ENCODE measurements around the gene CDC42BPA. TPM values are rescaled to one million over a fixed set of nuclear protein-coding genes. Genes with fewer than 3 reads are reported as not detected.
A peak's percentile ranks its signal among the peaks of the same experiment; 100 is the strongest.
"Not testable (repeated sequence)": the region's sequence is repeated elsewhere in the genome, so short reads cannot be mapped to it uniquely, and the experiment has no call there.

Gene CDC42BPA
- total RNA-seq, 1 donor from 2014 or later = 75.0 TPM

DNA sequence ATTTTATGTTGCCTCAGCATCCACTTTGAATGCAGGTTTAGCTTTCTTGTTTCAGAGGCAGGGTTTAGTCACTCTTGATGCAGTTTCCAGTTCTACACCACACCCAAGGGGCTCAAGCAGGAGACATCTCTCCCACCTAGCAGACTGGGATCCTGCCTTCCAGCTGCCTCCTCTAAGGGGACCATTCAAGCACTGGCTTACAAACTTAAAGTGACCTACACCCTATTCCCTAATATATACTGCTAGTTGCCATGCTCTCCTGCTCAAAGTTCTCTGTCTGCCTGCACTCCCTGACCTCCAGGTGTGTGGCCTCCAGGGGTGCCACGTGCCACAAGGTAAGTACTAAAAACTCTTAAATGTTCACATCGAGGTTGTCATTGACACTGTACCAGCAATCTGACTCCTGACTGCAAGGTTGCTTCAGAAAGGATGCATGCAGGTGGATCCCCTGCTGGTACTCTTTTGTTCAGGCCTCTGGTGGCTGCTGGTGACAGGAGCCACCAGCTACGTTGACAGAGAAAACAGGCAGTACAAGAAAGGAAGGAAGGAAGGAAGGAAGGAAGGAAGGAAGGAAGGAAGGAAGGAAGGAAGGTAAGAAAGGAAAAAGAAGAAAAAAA, 192.3 kb downstream of the CDC42BPA start:
- no peak for DNase-seq

DNA sequence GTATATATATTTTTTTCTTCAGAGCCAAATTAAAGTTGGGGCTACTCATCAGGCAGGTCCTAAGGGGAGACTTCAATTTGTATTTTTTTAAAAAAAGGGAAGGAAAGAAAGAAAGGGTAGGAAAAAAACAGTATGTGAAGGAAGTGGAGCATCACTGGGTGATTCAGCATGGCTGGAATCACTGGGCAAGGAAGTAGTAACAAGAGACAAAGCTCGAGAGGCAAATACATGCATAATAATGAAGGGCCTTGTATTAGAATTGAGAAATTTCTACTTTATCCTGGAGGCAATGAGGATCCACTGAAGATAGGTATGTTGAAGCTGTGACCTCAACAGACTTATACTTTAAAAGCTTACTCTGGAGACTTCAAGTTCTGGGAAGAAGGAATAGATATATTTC, 193.8 kb downstream of the CDC42BPA start:
- DNase-seq = no peak

DNA sequence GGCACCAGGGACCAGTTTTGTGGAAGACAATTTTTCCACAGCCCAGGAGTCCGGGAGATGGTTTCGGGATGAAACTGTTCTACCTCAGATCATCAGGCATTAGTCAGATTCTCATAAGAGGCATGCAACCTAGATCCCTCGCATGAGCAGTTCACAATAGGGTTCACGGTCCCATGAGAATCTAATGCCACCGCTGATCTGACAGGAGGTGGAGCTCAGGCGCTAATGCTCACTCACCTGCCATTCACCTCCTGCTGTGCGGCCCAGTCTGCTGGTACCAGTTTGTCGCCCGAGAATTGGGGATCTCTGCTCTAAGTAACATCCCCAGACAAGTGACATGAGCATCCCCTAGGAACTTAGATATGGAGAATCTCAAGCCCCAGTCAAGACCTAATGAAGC, 197.5 kb downstream of the CDC42BPA start:
- no peak for DNase-seq

GRCh38 chr1:227112538-227112937, 205.8 kb downstream of the CDC42BPA start:
- DNase-seq = no peak

DNA sequence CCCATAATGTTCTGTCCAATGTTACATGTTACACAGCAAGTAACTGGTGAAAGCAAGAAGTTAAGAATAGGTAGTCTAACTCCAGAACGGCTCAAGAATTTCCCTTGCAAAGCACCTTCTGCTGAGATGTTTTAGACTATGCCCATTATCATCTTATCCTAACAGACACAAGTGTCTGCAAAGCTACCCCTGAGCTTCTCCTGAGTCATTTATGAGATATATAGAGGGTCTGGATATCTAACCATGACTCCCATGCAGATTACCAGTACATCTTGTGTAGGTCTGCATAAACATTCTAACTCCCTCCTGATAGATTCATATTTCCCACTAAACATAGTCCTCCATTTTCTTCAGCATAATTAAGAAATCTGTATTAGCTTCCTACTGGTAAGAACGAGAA, 206.5 kb downstream of the CDC42BPA start:
- DNase-seq = no peak

GRCh38 chr1:227105291-227105690, 213.0 kb downstream of the CDC42BPA start:
- DNase-seq = not testable (repeated sequence)

GRCh38 chr1:227102056-227102455, 216.2 kb downstream of the CDC42BPA start:
- no peak for DNase-seq

DNA sequence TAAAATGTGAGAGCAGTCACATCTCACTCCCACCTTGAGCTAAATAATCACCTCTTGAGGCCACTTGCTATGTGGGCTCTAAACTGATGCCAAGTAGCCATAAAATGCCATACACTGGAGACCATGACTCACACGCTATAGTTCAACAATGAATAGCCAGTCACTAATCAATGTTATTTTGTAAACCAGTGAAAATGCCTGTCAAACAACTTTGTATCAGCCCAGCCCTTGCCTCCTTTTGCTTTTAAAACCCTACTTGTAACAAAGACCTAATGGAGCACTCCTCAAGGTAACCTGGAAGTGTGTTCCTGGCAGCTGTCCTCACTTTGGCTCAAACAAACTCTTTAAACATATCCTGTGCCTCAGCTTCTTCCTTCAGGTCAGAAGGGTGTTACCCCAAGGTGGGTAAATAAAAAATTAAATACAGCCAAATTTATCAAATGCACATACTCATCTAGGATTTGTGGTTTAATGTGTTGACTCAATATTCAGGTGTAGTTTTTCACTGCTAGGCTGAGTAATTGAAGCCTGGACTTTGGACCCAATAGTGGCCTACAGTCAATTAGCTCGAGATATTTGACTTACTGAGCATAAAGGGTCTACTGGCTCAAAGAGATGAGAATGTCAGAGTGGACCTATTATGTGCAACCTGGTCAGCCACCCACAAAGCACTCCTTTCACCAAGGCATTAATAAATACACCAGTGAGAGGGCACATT, 223.9 kb downstream of the CDC42BPA start:
- DNase-seq = no peak

- no peak for DNase-seq
These were observed 225.0 kb downstream of the CDC42BPA start for GRCh38 chr1:227093309-227093708.

DNA sequence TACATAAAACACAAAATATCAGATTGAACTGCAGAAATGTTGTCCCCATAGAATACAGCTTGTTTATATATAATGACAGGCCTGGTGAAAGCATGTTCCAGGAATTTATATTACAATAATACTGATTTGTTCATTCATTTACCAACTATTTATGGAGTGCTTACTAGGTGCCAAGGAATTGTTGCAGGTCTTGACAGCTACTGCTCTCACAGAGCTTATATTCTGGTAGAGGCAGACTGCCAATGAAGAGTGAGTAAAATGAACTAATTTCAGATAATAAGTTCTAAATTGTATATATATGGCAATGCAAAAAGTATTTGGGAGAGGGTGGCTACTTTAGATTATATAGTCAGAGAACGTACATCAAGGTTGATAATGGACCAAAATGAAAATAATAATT, 226.2 kb downstream of the CDC42BPA start:
- DNase-seq = no peak

DNA sequence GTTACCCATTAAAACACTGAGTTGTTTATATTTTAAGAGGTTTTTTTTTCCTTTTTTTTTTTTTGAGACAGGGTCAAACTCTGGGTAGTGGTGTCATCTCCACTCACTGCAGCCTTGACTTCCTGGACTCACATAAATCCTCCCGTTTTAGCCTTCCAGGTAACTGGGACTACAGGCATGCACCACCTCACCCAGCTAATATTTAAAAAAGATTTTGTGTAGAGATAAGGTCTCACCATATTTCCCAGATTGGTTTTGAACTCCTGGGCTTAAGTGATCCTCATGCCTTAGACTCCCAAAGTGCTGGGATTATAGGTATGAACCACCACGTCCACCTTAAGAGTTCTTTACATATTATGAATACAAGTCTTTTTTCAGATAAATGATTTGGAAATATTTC, 231.7 kb downstream of the CDC42BPA start:
- no peak for DNase-seq

- no peak for DNase-seq
These were observed 235.1 kb downstream of the CDC42BPA start for GRCh38 chr1:227082999-227083746.

DNA sequence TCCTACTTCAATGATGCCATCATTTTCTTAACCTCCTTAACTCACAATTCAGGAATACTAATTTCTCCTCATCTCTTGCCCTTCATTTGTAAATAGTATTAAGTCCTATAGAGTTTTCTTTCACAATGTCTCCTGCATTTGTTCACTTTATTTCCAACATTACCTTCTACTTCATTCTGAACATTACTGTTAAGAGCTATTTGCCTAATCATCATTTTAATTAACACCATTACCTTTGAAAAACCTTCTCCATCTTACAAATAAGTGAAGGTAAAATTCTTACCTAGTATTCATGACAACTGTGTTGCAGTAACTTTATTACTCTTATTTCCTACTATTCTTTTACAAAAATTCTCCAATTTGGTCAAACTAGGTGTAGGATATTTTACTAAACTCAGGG, 240.5 kb downstream of the CDC42BPA start:
- no peak for DNase-seq

DNA sequence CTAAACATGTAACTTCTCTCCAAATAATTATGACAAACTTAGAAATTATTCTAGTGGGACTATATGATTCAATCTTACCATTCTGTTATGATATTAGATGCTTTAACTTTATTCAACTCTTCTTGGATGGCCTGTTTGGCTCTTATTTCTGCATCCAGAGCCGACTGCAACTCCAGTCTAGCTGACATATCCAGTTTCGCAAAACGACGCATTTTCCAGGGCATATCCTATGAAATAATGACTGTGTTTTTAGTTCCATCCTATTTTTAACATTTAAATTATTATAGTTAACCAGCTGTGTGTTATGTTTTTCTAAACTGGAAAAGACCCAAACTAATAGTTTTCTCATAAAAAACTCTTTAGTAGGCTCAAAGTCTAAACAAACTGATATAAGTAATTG, 244.5 kb downstream of the CDC42BPA start:
- peak; percentile 3 for DNase-seq

DNA sequence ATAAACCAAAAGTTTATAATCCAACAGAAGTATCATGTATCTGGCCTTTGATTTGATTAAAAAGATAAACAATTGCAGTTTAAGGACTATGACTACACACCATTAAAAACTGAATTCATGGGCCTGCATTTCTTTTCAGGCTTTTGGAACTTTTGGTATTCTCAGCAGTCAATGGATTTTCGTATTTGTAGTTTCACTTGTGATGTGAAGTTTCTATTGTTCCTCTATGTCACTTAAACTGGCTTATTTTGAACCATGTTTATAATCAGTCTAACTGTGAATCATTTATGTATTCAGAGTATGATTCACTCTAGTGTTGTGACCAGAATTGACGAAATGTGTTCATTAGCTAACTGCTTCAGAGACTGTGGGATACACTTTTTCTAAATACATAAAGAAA, 245.3 kb downstream of the CDC42BPA start:
- no peak for DNase-seq

DNA sequence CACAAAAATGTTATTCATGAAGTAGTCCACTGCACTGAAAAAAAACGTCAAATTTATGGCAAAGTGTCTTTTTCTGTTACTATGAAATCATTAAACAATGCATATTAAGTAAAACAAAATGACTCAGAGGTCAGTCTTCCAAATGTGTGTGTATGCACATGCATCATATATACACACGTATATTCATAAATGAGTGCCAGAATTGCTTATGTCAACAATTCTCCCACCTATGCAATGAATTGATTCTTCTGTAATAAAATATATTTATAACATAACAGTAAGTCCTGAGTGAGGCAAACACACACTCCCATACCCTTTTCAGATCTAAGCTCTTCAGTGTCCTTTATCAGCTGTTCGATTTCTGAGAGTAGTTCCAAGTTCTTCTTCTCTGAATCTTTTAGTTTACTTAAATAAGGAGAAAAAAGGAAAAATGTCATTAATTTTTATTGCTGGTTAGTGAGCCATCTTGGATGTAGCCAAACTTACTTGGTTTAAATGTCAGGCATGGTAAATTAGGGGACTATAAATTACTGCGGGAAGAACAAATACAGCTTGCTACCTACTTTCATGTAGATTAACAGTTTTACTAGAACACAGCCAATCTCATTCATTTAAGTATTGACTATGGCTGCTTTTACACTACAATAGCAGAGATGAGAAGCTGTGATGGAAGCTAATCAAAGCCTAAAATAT, 246.3 kb downstream of the CDC42BPA start:
- DNase-seq = no peak

DNA sequence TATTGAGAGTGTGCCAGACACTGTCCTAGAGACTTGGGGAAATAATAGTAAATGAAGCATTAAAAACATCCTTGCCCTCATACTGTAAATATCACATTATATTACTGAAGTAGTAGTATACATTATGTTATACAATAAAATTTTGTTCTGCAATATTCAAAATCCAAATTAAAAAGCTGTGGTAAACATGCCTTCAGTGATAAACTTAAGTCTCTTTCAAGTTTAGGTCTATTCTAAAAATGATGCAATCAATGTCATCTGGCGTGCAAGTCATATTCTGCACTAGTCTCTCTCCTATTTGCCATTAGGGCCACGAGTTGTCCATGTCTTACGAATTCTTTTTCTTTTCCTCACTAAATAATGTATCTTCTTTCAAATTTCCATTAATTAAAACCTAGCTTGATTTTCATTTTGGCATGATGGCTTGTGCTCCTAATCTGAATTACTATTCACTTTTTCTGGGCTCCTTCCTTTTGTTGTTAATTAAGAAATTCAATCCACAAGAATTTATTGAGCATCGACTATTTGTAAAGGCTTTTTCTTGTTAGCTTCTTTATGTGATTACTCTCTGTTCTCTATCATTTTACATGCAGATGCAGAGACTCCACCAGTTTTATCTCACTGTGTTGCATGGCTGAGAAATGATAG, 247.5 kb downstream of the CDC42BPA start:
- DNase-seq = no peak

DNA sequence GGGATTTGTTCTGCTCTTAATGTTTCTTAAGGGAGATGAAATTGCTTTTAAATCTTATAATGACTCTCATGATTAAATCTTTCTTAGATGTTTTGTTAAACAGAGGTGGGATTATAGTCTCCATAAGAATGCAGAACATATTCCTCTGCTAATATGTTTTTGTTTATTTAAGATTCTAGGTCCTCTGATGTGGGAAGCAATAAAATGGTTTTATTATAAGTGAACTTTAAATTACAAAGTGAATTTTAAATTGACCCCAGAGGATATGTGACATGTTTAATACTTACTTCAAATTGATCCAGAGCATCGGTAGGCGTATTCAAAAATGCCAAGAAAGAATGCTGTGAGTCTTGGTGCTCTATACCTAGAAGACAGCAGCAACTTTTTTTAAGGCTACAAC, 248.8 kb downstream of the CDC42BPA start:
- no peak for DNase-seq

GRCh38 chr1:227068883-227069282, 249.4 kb downstream of the CDC42BPA start:
- no peak for DNase-seq

DNA sequence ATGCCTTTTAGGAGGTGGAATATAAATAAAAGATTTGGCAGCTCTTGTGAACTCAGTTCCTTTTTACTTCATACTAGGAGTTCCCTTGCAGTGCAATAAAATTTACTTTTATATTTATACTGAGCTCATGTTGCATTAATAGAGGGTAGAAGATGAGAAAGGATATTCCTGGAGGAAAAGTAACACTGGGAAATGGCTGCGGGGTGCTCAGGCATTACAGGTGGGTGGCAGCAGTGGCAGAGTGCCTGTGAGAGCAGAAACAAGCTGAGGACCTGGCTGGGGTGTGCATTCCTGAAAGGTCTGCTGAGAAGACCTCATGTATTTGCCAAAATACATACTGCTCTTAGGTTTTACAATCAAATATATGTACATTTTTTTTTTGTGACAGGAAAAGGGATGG, 251.3 kb downstream of the CDC42BPA start:
- DNase-seq = no peak

GRCh38 chr1:227065311-227065710, 253.0 kb downstream of the CDC42BPA start:
- no peak for DNase-seq

DNA sequence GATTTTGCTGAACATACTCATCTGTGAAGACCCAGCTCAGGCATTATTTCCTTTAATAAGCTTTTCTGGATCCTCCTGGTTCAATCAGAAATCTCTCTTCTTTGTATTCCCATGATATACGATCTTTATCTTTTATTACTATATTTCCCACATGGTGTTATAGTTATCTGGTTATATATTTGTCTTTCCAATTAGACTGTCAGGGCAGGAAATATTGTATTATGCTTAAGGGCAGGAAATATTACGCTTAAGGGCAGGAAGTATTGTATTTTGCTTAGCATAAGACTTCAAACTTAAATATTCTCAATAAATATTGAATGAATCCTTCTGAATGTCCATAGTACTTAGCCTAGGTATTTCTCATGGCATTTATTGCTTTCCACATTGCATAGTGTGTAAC, 256.0 kb downstream of the CDC42BPA start:
- DNase-seq = no peak

Data from tongue (tissue), 2 donors.